ENCODE data around the gene CORO2A.

The CORO2A gene

DNA sequence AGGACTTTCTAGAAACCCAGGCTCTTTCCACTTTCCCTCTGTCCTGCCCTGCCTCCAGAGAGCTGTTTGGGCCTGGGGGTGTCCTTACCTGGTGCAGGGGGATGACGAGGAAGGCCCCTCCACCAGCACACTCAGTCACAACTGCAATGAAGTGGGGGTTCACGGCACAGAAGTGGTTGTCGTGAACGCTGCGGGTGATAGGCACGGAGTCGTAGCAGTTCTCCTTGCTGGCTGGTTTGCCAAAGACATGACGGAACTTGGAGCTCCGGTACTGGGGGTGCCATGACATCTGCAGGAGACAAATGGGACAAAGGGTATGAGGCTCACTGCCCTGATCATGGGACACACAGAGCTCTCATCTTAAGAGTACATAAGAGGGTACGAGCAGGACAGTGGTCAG, 35.1 kb downstream of the CORO2A start:
- no peak for DNase-seq
- ATAC-seq (ENCODE audit: insufficient read depth, low read depth), result no peak

DNA sequence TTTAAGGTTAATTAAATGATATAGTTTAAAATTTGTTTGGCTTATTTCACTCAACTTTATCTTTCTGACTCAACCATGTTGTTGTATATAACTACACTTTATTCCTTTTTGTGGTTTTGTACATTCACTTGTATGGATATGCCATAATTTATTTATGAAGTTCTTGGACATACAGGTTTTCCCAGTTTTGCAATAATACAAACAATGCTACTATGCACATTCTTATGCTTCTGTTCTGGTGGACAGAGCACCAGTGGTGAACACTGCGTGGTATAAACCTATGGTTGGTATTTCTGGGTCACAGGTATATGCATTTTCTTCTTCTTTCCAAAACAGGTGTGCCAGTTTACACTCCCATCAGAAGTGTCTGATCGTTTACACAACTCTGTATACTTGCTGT, 37.8 kb downstream of the CORO2A start:
- DNase-seq (no peak), ATAC-seq (ENCODE audit: insufficient read depth, low read depth) (no peak)
- H3K4me2 ChIP-seq (ENCODE audit: insufficient read depth, low read length), result no peak overlapping the region

More for the DNA sequence above, 35.1 kb downstream of the CORO2A start:
- Histone ChIP-seq H3K36me3 (ENCODE audit: insufficient read depth, low read length) (no peaks in the 10 kb centered on the region), H2AFZ (ENCODE audit: low read depth, low read length) (no peak overlapping the region), H3K4me3 (ENCODE audit: low read depth in 1 of 2, low read length in 2 of 2) (no peak overlapping the region), H3K4me2 (ENCODE audit: insufficient read depth, low read length) (no peak overlapping the region), H4K20me1 (ENCODE audit: insufficient read depth, low read length) (no peaks in the 10 kb centered on the region; the same call in 1 of the 2 replicates), H3K9ac (ENCODE audit: low read depth, low read length) (no peak overlapping the region), H3K4me1 (ENCODE audit: insufficient read depth, low read length) (no peaks in the 10 kb centered on the region), H3K9me3 (ENCODE audit: insufficient read depth, low read length, severe bottlenecking) (no peaks in the 10 kb centered on the region), H3K27ac (ENCODE audit: low read length) (no peak overlapping the region), H3K27me3 (ENCODE audit: insufficient read depth, low read length, poor library complexity) (no peaks in the 10 kb centered on the region), H3K79me2 (ENCODE audit: insufficient read depth, low read length) (no peaks in the 10 kb centered on the region)
- TF ChIP-seq EZH2 (IDR thresholded peaks at IDR 0.05; ENCODE audit: borderline replicate concordance, low read depth, low read length, severe bottlenecking), result no peak
- TF ChIP-seq, protein P1, sequence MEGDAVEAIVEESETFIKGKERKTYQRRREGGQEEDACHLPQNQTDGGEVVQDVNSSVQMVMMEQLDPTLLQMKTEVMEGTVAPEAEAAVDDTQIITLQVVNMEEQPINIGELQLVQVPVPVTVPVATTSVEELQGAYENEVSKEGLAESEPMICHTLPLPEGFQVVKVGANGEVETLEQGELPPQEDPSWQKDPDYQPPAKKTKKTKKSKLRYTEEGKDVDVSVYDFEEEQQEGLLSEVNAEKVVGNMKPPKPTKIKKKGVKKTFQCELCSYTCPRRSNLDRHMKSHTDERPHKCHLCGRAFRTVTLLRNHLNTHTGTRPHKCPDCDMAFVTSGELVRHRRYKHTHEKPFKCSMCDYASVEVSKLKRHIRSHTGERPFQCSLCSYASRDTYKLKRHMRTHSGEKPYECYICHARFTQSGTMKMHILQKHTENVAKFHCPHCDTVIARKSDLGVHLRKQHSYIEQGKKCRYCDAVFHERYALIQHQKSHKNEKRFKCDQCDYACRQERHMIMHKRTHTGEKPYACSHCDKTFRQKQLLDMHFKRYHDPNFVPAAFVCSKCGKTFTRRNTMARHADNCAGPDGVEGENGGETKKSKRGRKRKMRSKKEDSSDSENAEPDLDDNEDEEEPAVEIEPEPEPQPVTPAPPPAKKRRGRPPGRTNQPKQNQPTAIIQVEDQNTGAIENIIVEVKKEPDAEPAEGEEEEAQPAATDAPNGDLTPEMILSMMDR (IDR thresholded peaks at IDR 0.05; ENCODE audit: borderline replicate concordance, extremely low read depth, low read length, poor library complexity, severe bottlenecking), result no peak

DNA sequence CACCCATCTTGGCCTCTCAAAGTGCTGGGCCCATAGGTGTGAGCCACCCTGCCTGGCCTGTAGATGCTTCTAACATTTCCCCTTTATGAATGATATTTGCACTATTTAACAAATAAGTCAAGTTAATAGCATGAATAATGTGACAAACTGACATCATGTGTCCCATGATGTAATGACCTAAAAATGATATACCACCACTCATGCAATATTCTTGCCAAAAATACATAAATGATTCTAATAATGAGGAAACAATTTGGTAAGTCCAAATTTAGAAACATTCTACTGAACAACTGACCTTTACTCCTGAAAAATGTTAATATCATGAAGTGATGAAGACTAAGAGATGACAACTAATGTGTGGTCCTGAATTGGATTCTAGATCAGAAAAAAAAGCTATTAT, 39.9 kb downstream of the CORO2A start:
- TF ChIP-seq EZH2 (IDR thresholded peaks at IDR 0.05; ENCODE audit: borderline replicate concordance, low read depth, low read length, severe bottlenecking), result no peak
- TF ChIP-seq, protein P1 (IDR thresholded peaks at IDR 0.05; ENCODE audit: borderline replicate concordance, extremely low read depth, low read length, poor library complexity, severe bottlenecking), result no peak
- Histone ChIP-seq H3K4me3 (ENCODE audit: low read depth in 1 of 2, low read length in 2 of 2) (no peak overlapping the region), H3K4me2 (ENCODE audit: insufficient read depth, low read length) (no peak overlapping the region), H3K79me2 (ENCODE audit: insufficient read depth, low read length) (no peaks in the 10 kb centered on the region), H3K9ac (ENCODE audit: low read depth, low read length) (no peak overlapping the region), H4K20me1 (ENCODE audit: insufficient read depth, low read length) (no peaks in the 10 kb centered on the region), H2AFZ (ENCODE audit: low read depth, low read length) (no peak overlapping the region), H3K36me3 (ENCODE audit: insufficient read depth, low read length) (no peaks in the 10 kb centered on the region), H3K27me3 (ENCODE audit: insufficient read depth, low read length, poor library complexity) (no peaks in the 10 kb centered on the region), H3K9me3 (ENCODE audit: insufficient read depth, low read length, severe bottlenecking) (no peaks in the 10 kb centered on the region), H3K27ac (ENCODE audit: low read length) (no peak overlapping the region), H3K4me1 (ENCODE audit: insufficient read depth, low read length) (no peaks in the 10 kb centered on the region)
- no peak for ATAC-seq (ENCODE audit: insufficient read depth, low read depth)
- DNase-seq, result no peak

More for the DNA sequence above, 37.8 kb downstream of the CORO2A start:
- TF ChIP-seq, protein P1 (IDR thresholded peaks at IDR 0.05; ENCODE audit: borderline replicate concordance, extremely low read depth, low read length, poor library complexity, severe bottlenecking), result no peak
- no peak for TF ChIP-seq EZH2 (IDR thresholded peaks at IDR 0.05; ENCODE audit: borderline replicate concordance, low read depth, low read length, severe bottlenecking)
- no peaks in the 10 kb centered on the region for H3K36me3 ChIP-seq (ENCODE audit: insufficient read depth, low read length)
- H3K4me1 ChIP-seq (ENCODE audit: insufficient read depth, low read length), result no peaks in the 10 kb centered on the region
- H3K9ac ChIP-seq (ENCODE audit: low read depth, low read length), result no peak overlapping the region
- no peaks in the 10 kb centered on the region for H3K79me2 ChIP-seq (ENCODE audit: insufficient read depth, low read length)
- no peak overlapping the region for H2AFZ ChIP-seq (ENCODE audit: low read depth, low read length)
- no peak overlapping the region for H3K4me3 ChIP-seq (ENCODE audit: low read depth in 1 of 2, low read length in 2 of 2)
- no peaks in the 10 kb centered on the region for H3K9me3 ChIP-seq (ENCODE audit: insufficient read depth, low read length, severe bottlenecking)
- H3K27me3 ChIP-seq (ENCODE audit: insufficient read depth, low read length, poor library complexity), result no peaks in the 10 kb centered on the region
- H4K20me1 ChIP-seq (ENCODE audit: insufficient read depth, low read length), result no peaks in the 10 kb centered on the region; the same call in 1 of the 2 replicates
- H3K27ac ChIP-seq (ENCODE audit: low read length), result no peak overlapping the region

DNA sequence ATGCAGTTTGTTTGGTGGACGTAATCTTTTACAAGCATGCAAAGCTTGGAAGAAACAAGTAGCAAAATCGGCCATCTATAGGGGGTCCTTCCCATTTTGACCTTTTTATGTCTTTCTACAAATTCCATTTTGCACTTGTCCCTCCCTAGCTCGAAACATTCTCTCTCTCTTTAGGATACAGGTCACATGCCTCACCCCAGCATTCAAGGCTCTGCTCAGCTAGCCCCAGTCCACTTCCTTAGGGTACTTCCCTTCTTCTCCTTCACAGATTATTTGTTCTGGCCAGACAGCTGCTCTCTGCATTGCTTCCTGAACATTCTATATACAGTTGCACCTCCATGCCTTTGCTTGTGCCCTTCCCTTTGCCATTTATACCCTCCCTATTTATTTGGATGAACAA, 41.7 kb downstream of the CORO2A start:
- H3K27me3 ChIP-seq (ENCODE audit: insufficient read depth, low read length, poor library complexity), result no peaks in the 10 kb centered on the region
- no peak overlapping the region for H3K4me3 ChIP-seq (ENCODE audit: low read depth in 1 of 2, low read length in 2 of 2)
- DNase-seq (no peak), ATAC-seq (ENCODE audit: insufficient read depth, low read depth) (no peak)
- no peaks in the 10 kb centered on the region for H3K36me3 ChIP-seq (ENCODE audit: insufficient read depth, low read length)
- H3K9me3 ChIP-seq (ENCODE audit: insufficient read depth, low read length, severe bottlenecking), result no peaks in the 10 kb centered on the region
- H4K20me1 ChIP-seq (ENCODE audit: insufficient read depth, low read length), result no peaks in the 10 kb centered on the region
- TF ChIP-seq, protein P1 (IDR thresholded peaks at IDR 0.05; ENCODE audit: borderline replicate concordance, extremely low read depth, low read length, poor library complexity, severe bottlenecking), result no peak
- no peak for TF ChIP-seq EZH2 (IDR thresholded peaks at IDR 0.05; ENCODE audit: borderline replicate concordance, low read depth, low read length, severe bottlenecking)
- H3K79me2 ChIP-seq (ENCODE audit: insufficient read depth, low read length), result no peaks in the 10 kb centered on the region
- H3K9ac ChIP-seq (ENCODE audit: low read depth, low read length), result no peak overlapping the region
- H3K4me1 ChIP-seq (ENCODE audit: insufficient read depth, low read length), result no peaks in the 10 kb centered on the region
- no peak overlapping the region for H3K4me2 ChIP-seq (ENCODE audit: insufficient read depth, low read length)
- no peak overlapping the region for H2AFZ ChIP-seq (ENCODE audit: low read depth, low read length)
- H3K27ac ChIP-seq (ENCODE audit: low read length), result no peak overlapping the region
